Activated B cell treated with CpG ODN at 0.5 μM for 24 hours (primary cell): Measurements from ENCODE around the gene THEM4. TPM values are rescaled to one million over a fixed set of nuclear protein-coding genes. Genes with fewer than 3 reads are reported as not detected.

ENCODE experiments used
- ATAC-seq: fragments of 200-7000 bp; cut with Tn5 transposase; one replicate; pipeline ENCODE4 v1.10.0; 2021; ENCODE audit warnings: low read depth, mild to moderate bottlenecking, moderate library complexity
- CTCF ChIA-PET: fragments of 350-600 bp; sonication (Branson Sonifier 250); formaldehyde crosslinking; loops from one replicate; lab custom pipeline; 2021; ENCODE audit warnings: antibody characterized with exemption; lab: Charles Lee
- POLR2A ChIA-PET: fragments of 350-600 bp; sonication (Branson Sonifier 250); formaldehyde crosslinking; loops from one replicate; lab custom pipeline; 2021; ENCODE audit warnings: antibody characterized with exemption; lab: Charles Lee
- DNase-seq: peaks from one replicate; pipeline ENCODE4 v3.0.0; 2022
- H3K27ac Mint-ChIP-seq: one replicate; pipeline ENCODE4 v1.8.0; 2020; ENCODE audit warnings: mixed read lengths
- H3K27me3 Mint-ChIP-seq: one replicate; pipeline ENCODE4 v1.8.0; 2021; ENCODE audit warnings: mixed read lengths
- H3K36me3 Mint-ChIP-seq: one replicate; pipeline ENCODE4 v1.8.0; 2021; ENCODE audit warnings: low read depth, mixed read lengths
- H3K4me1 Mint-ChIP-seq: one replicate; pipeline ENCODE4 v1.8.0; 2021; ENCODE audit warnings: mixed read lengths
- H3K4me3 Mint-ChIP-seq: one replicate; pipeline ENCODE4 v1.8.0; 2020; ENCODE audit warnings: mild to moderate bottlenecking, mixed read lengths
- H3K9me3 Mint-ChIP-seq: one replicate; pipeline ENCODE4 v1.8.0; 2020; ENCODE audit warnings: mixed read lengths
- intact Hi-C: fragments of 100-400 bp; cut with micrococcal nuclease; formaldehyde crosslinking; loops from one replicate; pipeline ENCODE4 v1.15.1; 2024
- total RNA-seq: library from RNA; stranded (reverse); gene quantifications from 2 replicates; pipeline ENCODE4 v1.2.3, GENCODE V29; 2022
- TF ChIP-seq, protein P1 (sequence below): fragments of 200-600 bp; IDR thresholded peaks from one replicate; pipeline ENCODE4 v1.8.0; 2022; ENCODE audit warnings: antibody characterized with exemption, mild to moderate bottlenecking

Gene THEM4
- total RNA-seq, 1 donor from 2014 or later: 22.8 TPM

DNA sequence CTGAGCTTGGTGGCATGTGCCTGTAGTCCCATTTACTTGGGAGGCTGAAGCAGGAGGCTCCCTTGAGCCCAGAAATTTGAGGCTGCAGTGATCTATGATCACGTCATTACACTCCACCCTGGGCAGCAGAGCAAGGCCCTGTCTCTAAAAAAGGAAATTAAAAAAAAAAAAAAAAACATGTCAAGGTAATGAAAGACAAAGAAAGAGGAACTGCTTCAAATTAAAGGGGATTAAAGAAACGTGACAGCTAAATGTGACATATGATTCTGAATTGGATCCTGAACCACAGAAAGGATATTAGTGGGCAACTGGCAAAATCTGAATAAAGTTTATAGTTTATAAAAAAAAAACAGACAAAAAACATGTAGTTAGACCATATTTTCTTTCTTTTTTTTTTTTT lies 65.9 kb downstream of the THEM4 start:
- ChIA-PET CTCF (interaction anchor here (1.0 to 1.1 kb wide), 2 partner anchors 13 to 249 kb away, joined by 3 to 4 read pairs; no protein-coding TSS in a partner anchor), POLR2A (interaction anchor here (0.5 to 0.7 kb wide), 2 partner anchors 79 to 90 kb away, joined by 3 read pairs; no protein-coding TSS in a partner anchor)
- peaks cover 41% of the 10 kb centered on the region for H3K4me1 Mint-ChIP-seq
- DNase-seq: no peak
- no peaks in the 10 kb centered on the region for H3K27me3 Mint-ChIP-seq
- H3K4me3 Mint-ChIP-seq: no peak overlapping the region
- no peaks in the 10 kb centered on the region for H3K9me3 Mint-ChIP-seq
- intact Hi-C loops: no loop called here
- H3K27ac Mint-ChIP-seq: no peak overlapping the region
- H3K36me3 Mint-ChIP-seq: no peaks in the 10 kb centered on the region
- no peak for ATAC-seq
- TF ChIP-seq, protein P1, sequence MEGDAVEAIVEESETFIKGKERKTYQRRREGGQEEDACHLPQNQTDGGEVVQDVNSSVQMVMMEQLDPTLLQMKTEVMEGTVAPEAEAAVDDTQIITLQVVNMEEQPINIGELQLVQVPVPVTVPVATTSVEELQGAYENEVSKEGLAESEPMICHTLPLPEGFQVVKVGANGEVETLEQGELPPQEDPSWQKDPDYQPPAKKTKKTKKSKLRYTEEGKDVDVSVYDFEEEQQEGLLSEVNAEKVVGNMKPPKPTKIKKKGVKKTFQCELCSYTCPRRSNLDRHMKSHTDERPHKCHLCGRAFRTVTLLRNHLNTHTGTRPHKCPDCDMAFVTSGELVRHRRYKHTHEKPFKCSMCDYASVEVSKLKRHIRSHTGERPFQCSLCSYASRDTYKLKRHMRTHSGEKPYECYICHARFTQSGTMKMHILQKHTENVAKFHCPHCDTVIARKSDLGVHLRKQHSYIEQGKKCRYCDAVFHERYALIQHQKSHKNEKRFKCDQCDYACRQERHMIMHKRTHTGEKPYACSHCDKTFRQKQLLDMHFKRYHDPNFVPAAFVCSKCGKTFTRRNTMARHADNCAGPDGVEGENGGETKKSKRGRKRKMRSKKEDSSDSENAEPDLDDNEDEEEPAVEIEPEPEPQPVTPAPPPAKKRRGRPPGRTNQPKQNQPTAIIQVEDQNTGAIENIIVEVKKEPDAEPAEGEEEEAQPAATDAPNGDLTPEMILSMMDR: no peak

DNA sequence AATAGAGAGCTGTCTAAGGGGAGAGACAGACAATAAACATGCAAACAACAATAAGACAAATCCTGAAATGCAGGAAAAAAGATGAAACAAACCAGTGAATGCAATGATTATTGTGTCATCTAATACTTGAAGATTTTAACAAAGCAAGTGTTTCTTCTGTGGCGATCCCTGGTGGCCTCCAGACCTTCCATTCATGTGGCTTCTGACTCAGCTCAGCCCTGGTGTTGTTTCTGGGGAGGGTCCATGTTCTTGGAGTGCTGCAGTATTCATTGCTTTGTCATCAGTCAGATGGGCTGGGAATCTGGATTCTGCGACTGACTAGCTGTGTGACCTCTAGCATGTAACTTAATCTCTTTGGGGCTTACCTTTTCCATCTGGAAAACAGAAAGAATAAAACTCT lies 68.2 kb downstream of the THEM4 start:
- ATAC-seq (no peak), DNase-seq (no peak)
- Mint-ChIP-seq H3K4me1 (peaks cover 55% of the 10 kb centered on the region), H3K27ac (no peak overlapping the region), H3K9me3 (no peaks in the 10 kb centered on the region), H3K36me3 (no peaks in the 10 kb centered on the region), H3K4me3 (no peak overlapping the region), H3K27me3 (peaks cover 3% of the 10 kb centered on the region)
- POLR2A ChIA-PET: no interaction called here
- TF ChIP-seq, protein P1: no peak
- CTCF ChIA-PET: interaction anchor here (1.7 kb wide), 1 partner anchor 247 kb away, joined by 5 read pairs; no protein-coding TSS in a partner anchor
- intact Hi-C loops: no loop called here

DNA sequence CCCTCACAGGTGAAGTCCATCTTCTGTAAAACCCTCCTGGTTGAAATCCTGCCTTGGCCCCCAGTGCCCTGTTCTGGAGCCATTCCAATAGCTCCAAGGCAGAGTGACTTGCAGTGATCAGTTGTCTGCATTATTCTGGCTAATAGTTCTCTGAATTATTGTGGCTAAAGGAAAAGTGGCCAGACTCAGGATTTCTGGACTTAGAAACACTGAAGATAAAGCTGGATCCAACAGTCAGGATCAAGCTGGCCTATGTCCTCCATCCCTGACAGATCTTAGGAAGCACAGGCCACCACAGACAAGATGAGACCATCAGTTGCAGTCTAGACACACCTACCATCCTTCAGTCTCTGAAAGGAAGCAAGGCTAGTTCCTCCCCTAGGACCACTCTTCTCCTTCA lies 68.9 kb downstream of the THEM4 start:
- DNase-seq: no peak
- peaks cover 55% of the 10 kb centered on the region for H3K4me1 Mint-ChIP-seq
- ATAC-seq: no peak
- no peak overlapping the region for H3K27ac Mint-ChIP-seq
- no peaks in the 10 kb centered on the region for H3K9me3 Mint-ChIP-seq
- H3K36me3 Mint-ChIP-seq: no peaks in the 10 kb centered on the region
- TF ChIP-seq, protein P1: no peak
- H3K27me3 Mint-ChIP-seq: peaks cover 3% of the 10 kb centered on the region
- intact Hi-C loops: no loop called here
- peak overlapping the region; percentile 81 for H3K4me3 Mint-ChIP-seq
- ChIA-PET POLR2A (interaction anchor here (0.6 to 1.5 kb wide), 2 partner anchors 20 to 514 kb away, joined by 4 to 5 read pairs; no protein-coding TSS in a partner anchor), CTCF (interaction anchor here (0.6 to 1.7 kb wide), 2 partner anchors 69 to 247 kb away, joined by 3 to 5 read pairs; partner anchors contain the start of gene THEM4)

DNA sequence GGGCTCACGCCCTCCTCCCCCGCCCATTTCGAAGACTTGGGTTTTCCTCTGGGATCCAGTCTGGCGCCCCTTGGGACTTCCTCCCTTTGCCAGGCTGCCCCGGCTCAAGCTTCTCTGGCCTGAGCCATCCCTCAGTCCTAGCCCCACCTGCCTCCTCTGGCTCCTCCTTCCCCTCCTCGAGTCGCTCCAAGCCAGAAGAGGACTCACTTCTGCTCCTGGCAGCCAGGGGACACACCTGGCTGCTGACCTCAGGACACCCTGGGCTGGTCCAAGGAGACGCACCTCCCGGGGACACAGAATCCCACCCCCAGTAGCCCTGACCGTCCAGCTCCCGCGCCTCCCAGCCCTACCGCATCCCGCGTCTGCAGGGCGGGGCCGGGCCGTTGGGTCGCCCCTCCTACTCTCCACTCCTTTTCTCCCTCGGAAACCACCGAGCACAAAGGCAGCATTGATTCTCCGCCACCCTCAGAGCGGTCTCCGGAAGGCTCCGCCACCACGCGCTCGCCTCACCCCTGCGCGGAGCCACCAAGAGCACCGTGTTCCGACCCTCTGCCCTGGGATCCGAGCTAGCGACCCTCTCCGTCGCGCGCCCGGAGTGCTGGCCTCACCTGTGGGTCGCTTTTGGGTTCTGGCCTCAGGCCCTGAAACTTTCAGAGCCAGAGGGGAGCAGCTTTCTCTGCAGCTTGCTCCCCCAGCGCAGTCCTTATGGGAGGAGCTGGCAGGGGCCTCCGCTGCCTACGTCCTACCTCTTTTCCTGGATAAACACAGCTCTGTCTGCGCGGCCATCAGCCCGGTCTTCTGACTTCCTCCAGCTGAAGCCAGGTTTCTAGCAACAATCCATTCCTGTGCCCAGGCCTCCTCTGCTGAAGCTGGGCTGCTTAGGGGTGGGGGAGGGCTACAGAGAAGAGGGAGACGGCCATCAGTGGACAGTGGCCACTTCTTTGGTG lies 69.6 kb downstream of the THEM4 start, which contains the start of gene C2CD4D:
Gene C2CD4D, minus strand, starts transcription at position 364 of the 947 bp plus-strand sequence. CDS start 831 bp downstream, outside the sequence.
- peaks cover 52% of the 10 kb centered on the region for H3K4me1 Mint-ChIP-seq
- POLR2A ChIA-PET: interaction anchor here (0.6 to 1.5 kb wide), 3 partner anchors 21 to 513 kb away, joined by 4 to 5 read pairs (median 4); no protein-coding TSS in a partner anchor
- ATAC-seq: peak; percentile 55
- peak; percentile 52 for DNase-seq
- CTCF ChIA-PET: interaction anchor here (0.6 to 1.7 kb wide), 3 partner anchors 69 to 246 kb away, joined by 3 to 5 read pairs (median 3); partner anchors contain the start of gene THEM4
- intact Hi-C loops: loop anchor here (1.0 to 10.0 kb wide), 7 partner anchors 49 to 642 kb away; partner anchors contain the start of genes MRPL9, PIP5K1A, POGZ and TDRKH
- no peaks in the 10 kb centered on the region for H3K36me3 Mint-ChIP-seq
- TF ChIP-seq, protein P1: no peak
- peak within 1 kb of the TSS; percentile 81 for H3K4me3 Mint-ChIP-seq
- H3K27me3 Mint-ChIP-seq: peaks cover 3% of the 10 kb centered on the region
- peak within 1 kb of the TSS; percentile 35 for H3K27ac Mint-ChIP-seq
- H3K9me3 Mint-ChIP-seq: no peaks in the 10 kb centered on the region
